Measurements from ENCODE around the gene ABCA1. TPM values are rescaled to one million over a fixed set of nuclear protein-coding genes. Genes with fewer than 3 reads are reported as not detected.

ABCA1 gene
- total RNA-seq, 1 experiment from 2014 or later, result 0.04 TPM

- DNase-seq, result no peak
- H3K36me3 ChIP-seq, result no peaks in the 10 kb centered on the region
- H3K27ac ChIP-seq, result no peak overlapping the region
Measured at GRCh38 chr9:104875897-104876296, 52.1 kb downstream of the ABCA1 start.

DNA sequence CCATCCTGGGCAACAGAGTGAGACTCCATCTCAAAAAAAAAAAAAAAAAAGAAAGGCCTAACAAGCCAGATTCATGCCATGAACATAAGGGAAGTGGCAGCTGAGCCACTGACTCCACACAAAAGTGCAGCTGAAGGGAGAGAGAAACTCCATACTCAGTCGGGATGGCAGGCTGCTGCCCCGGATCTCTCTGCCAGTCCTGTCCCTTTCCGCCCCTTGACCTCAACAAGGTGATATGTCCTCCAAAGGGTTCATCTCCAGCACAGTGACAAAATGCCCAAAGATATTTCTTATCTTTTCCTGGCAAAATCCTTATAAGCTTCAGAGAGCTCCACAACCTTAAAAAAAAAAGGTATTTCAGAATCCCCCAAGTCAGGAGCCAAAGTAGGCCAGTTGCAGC lies 52.6 kb downstream of the ABCA1 start:
- Histone ChIP-seq H3K27ac (no peak overlapping the region), H3K9me3 (replicated peaks) (no peaks in the 10 kb centered on the region), H3K4me1 (no peaks in the 10 kb centered on the region), H3K27me3 (no peaks in the 10 kb centered on the region), H3K4me3 (no peak overlapping the region), H3K36me3 (no peaks in the 10 kb centered on the region)
- no peak for DNase-seq

More at GRCh38 chr9:104875897-104876296, 52.1 kb downstream of the ABCA1 start:
- no peaks in the 10 kb centered on the region for H3K9me3 ChIP-seq (replicated peaks)
- no peaks in the 10 kb centered on the region for H3K27me3 ChIP-seq
- no peak overlapping the region for H3K4me3 ChIP-seq
- no peaks in the 10 kb centered on the region for H3K4me1 ChIP-seq

GRCh38 chr9:104873489-104873850 lies 54.5 kb downstream of the ABCA1 start:
- Histone ChIP-seq H3K36me3 (no peaks in the 10 kb centered on the region), H3K27me3 (no peaks in the 10 kb centered on the region), H3K4me1 (peaks cover 8% of the 10 kb centered on the region), H3K27ac (peak overlapping the region; percentile 24), H3K9me3 (replicated peaks) (no peaks in the 10 kb centered on the region), H3K4me3 (no peak overlapping the region)
- DNase-seq, result no peak

- Histone ChIP-seq H3K27ac (peak overlapping the region; percentile 24), H3K36me3 (no peaks in the 10 kb centered on the region), H3K4me3 (no peak overlapping the region), H3K4me1 (peaks cover 8% of the 10 kb centered on the region), H3K27me3 (no peaks in the 10 kb centered on the region), H3K9me3 (replicated peaks) (no peaks in the 10 kb centered on the region)
- peak; percentile 35 to 54 for DNase-seq
Measured at GRCh38 chr9:104872656-104873488, 55.1 kb downstream of the ABCA1 start.

DNA sequence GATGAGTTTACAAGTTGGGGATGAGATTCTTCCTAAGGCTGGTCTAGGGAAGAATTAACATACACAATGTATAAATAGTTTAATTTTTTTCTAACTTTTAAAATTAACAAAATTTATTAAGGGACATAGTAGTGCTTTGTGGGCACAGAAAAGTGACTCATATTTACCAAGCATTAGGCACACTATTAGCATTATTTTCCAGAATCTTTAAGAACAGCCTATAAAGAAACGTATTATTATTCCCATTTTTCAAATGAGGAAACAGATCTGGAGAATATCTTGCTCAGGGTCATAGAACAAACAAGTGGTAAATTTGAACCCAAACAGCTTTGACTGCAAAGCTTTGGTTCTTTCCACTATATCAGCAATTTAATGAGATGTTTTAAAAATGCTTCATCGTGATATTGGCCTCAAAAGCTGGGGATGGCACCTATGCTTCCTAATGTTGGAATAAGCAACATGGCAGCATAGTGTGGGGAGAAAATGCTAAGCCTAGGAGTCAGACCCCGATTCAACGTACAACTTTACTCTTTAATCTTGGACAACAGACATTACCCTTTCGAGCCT lies 55.9 kb downstream of the ABCA1 start:
- Histone ChIP-seq H3K4me3 (no peak overlapping the region), H3K4me1 (peaks cover 8% of the 10 kb centered on the region), H3K27ac (no peak overlapping the region), H3K9me3 (replicated peaks) (no peaks in the 10 kb centered on the region), H3K27me3 (no peaks in the 10 kb centered on the region), H3K36me3 (no peaks in the 10 kb centered on the region)
- no peak for DNase-seq

GRCh38 chr9:104869811-104870210 lies 58.1 kb downstream of the ABCA1 start:
- Histone ChIP-seq H3K27ac (no peak overlapping the region), H3K36me3 (no peaks in the 10 kb centered on the region), H3K4me1 (peaks cover 8% of the 10 kb centered on the region), H3K4me3 (no peak overlapping the region), H3K9me3 (replicated peaks) (no peaks in the 10 kb centered on the region), H3K27me3 (no peaks in the 10 kb centered on the region)
- DNase-seq, result no peak

DNA sequence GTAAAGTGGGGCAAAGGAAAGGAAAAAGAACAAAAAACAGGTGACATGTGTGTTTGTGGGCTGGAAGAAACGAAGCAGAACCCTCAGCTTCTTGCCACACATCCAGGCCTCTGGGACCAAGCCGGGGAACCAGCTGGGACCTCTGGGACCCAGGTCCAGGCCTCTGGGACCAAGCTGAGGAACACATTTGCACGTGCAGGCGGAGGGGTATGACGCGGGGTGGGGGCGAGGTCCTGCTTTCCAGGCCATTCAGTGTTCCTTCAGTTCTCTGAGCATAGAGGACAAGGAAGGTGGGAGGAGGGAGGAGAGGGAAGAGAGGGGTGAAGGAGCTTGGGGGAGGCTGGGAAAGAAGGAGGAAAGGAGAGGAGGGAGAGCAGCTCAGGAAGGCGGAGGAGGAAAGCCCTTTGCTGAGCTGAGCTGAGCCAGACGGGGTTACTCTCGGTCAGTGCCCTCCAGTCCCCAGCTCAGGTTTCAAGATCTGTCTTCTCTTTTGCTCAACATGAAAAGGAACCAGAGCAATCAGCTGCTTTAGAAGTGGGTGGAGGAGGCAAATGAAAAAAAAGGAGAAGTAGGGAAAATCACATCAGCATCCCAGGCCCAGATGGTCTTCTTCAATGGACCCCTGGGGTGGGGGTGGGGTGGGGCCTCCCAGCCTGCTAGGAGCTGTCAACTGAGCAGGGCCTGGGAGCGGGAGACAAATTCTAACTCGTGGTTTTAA lies 59.1 kb downstream of the ABCA1 start:
- peaks cover 8% of the 10 kb centered on the region for H3K4me1 ChIP-seq
- H3K27me3 ChIP-seq, result no peaks in the 10 kb centered on the region
- no peaks in the 10 kb centered on the region for H3K9me3 ChIP-seq (replicated peaks)
- H3K4me3 ChIP-seq, result no peak overlapping the region
- H3K27ac ChIP-seq, result no peak overlapping the region
- DNase-seq, result peak; percentile 44 to 71
- H3K36me3 ChIP-seq, result no peaks in the 10 kb centered on the region

GRCh38 chr9:104868303-104868686 lies 59.7 kb downstream of the ABCA1 start:
- Histone ChIP-seq H3K9me3 (replicated peaks) (no peaks in the 10 kb centered on the region), H3K27ac (no peak overlapping the region), H3K4me1 (peaks cover 8% of the 10 kb centered on the region), H3K36me3 (no peaks in the 10 kb centered on the region), H3K27me3 (no peaks in the 10 kb centered on the region), H3K4me3 (no peak overlapping the region)
- DNase-seq, result no peak

GRCh38 chr9:104866191-104866590 lies 61.8 kb downstream of the ABCA1 start:
- Histone ChIP-seq H3K4me1 (peaks cover 8% of the 10 kb centered on the region), H3K4me3 (no peak overlapping the region), H3K27me3 (no peaks in the 10 kb centered on the region), H3K27ac (no peak overlapping the region), H3K36me3 (no peaks in the 10 kb centered on the region), H3K9me3 (replicated peaks) (no peaks in the 10 kb centered on the region)
- DNase-seq, result no peak

DNA sequence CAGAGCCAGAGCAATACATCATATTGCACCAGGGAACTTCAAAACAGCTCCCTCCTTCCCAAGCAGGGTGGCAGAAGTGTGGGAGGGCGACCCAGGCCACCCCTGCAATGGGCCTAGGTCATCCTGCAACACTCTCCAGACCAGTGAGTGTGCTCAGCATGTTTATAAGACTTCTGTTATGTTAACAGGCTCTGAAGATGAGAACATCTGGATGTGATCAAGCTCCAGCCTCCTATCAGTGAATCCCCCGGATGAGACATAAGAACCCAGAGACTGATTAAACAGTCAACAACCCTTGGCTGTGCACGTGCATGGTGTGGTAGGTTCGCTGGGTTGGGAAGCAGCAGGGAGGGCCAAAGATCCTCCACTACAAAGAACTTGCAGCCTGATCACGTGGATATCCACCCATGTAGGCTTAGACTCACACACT lies 63.3 kb downstream of the ABCA1 start:
- Histone ChIP-seq H3K36me3 (no peaks in the 10 kb centered on the region), H3K4me1 (peaks cover 8% of the 10 kb centered on the region), H3K27ac (no peak overlapping the region), H3K4me3 (no peak overlapping the region), H3K27me3 (no peaks in the 10 kb centered on the region), H3K9me3 (replicated peaks) (no peaks in the 10 kb centered on the region)
- DNase-seq, result no peak

- H3K9me3 ChIP-seq (replicated peaks), result no peaks in the 10 kb centered on the region
- no peaks in the 10 kb centered on the region for H3K4me1 ChIP-seq
- no peak overlapping the region for H3K4me3 ChIP-seq
- H3K27me3 ChIP-seq, result no peaks in the 10 kb centered on the region
- H3K27ac ChIP-seq, result no peak overlapping the region
- DNase-seq, result peak; percentile 37 to 74
- no peaks in the 10 kb centered on the region for H3K36me3 ChIP-seq
Measured at GRCh38 chr9:104863180-104863883, 64.6 kb downstream of the ABCA1 start.

- H3K27me3 ChIP-seq, result no peaks in the 10 kb centered on the region
- H3K9me3 ChIP-seq (replicated peaks), result no peaks in the 10 kb centered on the region
- no peaks in the 10 kb centered on the region for H3K4me1 ChIP-seq
- no peak for DNase-seq
- H3K27ac ChIP-seq, result no peak overlapping the region
- H3K36me3 ChIP-seq, result no peaks in the 10 kb centered on the region
- H3K4me3 ChIP-seq, result no peak overlapping the region
Measured at GRCh38 chr9:104861397-104861796, 66.6 kb downstream of the ABCA1 start.

DNA sequence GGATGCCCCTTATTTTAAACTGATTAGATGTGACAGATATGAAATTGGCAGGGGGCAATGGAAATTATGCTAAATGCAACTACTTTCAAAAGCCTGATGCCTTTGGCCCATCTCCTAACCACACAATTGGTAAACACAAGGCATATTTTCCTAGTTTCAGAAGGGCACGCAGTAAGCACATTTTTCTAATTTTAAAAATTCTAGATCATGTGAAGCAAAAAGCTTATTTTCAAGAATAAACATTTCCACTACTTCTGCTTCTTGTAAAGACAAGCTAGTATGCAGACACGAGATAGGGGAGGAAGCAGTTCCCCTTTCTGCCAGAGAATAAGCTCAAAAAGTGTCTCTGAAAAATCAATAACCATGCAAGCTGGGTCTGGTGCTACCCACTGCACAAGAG lies 67.7 kb downstream of the ABCA1 start:
- no peaks in the 10 kb centered on the region for H3K9me3 ChIP-seq (replicated peaks)
- no peak overlapping the region for H3K4me3 ChIP-seq
- no peak for DNase-seq
- no peaks in the 10 kb centered on the region for H3K4me1 ChIP-seq
- no peaks in the 10 kb centered on the region for H3K36me3 ChIP-seq
- H3K27ac ChIP-seq, result no peak overlapping the region
- H3K27me3 ChIP-seq, result no peaks in the 10 kb centered on the region

DNA sequence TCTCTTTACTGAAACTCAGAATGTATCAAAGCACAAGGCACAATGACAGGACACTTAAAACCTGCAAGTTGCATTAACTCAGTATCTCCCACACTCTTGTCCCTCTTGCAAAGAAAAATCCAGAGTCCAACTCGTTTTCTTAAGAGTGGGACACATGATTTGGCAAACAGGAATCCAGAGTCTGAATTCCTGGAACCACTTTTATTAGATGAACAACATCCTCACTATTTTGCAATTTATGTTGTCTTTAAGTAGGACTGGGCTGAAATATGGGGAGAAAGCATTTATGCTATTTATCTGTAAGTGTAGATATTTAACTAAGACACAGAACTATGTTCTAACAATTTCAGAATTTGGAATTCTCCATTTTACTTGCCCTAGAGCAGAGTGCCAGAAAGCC lies 69.1 kb downstream of the ABCA1 start:
- Histone ChIP-seq H3K9me3 (replicated peaks) (no peaks in the 10 kb centered on the region), H3K4me3 (no peak overlapping the region), H3K27me3 (no peaks in the 10 kb centered on the region), H3K36me3 (no peaks in the 10 kb centered on the region), H3K27ac (no peak overlapping the region), H3K4me1 (no peaks in the 10 kb centered on the region)
- DNase-seq, result no peak

DNA sequence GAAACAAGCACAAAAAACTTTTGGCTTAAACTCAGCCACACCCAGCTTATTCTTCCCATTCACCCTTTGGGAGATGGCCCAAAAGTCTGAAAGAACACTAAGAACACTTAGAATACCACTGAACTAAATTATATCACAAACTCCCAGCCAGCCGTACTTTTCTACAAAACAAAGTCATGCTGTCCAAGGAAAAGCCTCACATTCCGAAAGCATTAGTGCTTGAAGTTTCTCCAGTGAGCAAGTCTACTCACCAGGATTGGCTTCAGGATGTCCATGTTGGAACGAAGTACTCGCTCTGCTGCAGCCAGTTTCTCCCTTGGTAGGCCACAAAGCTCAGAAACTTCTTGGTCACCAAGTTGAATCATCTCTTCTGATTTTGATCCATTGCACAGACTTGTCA lies 69.7 kb downstream of the ABCA1 start:
- Histone ChIP-seq H3K36me3 (no peaks in the 10 kb centered on the region), H3K4me1 (no peaks in the 10 kb centered on the region), H3K9me3 (replicated peaks) (no peaks in the 10 kb centered on the region), H3K27ac (no peak overlapping the region), H3K27me3 (no peaks in the 10 kb centered on the region), H3K4me3 (no peak overlapping the region)
- no peak for DNase-seq

All from SJCRH30 (cell line).